Left lobe of liver (tissue), 2 donors: ENCODE results near the gene PSMD13. TPM values are rescaled to one million over a fixed set of nuclear protein-coding genes. Genes with fewer than 3 reads are reported as not detected.

Experiments used
- ATAC-seq: fragments of 200-7000 bp; cut with Tn5 transposase; one replicate; pipeline ENCODE4 v1.9.1; 2020; ENCODE audit warnings: mild to moderate bottlenecking, moderate library complexity
- DNase-seq: peaks from one replicate; pipeline ENCODE4 v3.0.0-alpha.2; 2020; ENCODE audit warnings: low spot score
- total RNA-seq: library from RNA; stranded (reverse); gene quantifications from one replicate; pipeline ENCODE4 v1.2.1, GENCODE V29; 2021
- donor health status: DM: no; HTN: no; CAD: no; lungs with moderate emphysema.
- donor health status: DM: no; HTN: yes; CAD: no.

Gene PSMD13
- total RNA-seq, 1 donor from 2014 or later: 49.5 TPM

DNA sequence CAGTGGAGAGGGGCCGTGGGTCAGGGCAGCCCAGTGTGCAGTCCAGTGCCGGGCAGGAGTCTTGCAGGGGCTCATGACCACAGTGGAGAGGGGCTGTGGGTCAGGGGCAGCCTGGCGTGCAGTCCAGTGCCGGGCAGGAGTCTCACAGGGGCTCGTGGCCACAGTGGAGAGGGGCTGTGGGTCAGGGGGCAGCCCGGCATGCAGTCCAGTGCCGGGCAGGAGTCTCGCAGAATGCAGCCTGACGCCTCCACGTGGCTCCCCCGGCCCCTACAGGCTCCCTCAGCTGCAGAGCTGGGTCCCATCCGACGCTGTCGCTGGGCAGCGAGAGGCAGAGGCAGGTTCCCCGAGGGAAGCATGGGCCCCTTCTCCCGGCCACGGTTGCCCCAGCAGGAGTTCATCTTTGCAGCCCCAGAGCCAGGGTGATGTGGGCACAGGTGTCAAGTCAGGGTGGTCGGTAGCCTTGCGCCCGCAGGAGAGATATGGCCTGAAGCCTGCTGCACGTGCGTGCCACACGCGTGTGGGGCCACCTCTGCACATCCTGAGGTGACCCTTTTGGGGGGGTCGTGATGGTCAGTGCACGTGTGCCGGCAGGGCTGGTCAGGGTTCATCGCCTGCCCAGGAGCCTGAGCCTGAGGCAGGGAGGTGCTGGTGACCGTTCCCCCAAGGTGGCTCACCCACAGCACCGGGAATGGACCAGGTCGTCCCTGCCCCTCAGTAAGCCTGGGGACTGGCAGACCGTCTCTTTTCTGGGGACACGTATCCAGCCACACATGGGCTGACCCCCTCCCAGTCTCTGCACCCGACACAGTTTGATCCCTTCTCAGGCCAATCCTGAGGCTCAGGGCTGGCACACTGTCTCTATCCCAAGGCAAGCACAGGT lies 59.6 kb downstream of the PSMD13 start:
- no peak for ATAC-seq
- DNase-seq: no peak

DNA sequence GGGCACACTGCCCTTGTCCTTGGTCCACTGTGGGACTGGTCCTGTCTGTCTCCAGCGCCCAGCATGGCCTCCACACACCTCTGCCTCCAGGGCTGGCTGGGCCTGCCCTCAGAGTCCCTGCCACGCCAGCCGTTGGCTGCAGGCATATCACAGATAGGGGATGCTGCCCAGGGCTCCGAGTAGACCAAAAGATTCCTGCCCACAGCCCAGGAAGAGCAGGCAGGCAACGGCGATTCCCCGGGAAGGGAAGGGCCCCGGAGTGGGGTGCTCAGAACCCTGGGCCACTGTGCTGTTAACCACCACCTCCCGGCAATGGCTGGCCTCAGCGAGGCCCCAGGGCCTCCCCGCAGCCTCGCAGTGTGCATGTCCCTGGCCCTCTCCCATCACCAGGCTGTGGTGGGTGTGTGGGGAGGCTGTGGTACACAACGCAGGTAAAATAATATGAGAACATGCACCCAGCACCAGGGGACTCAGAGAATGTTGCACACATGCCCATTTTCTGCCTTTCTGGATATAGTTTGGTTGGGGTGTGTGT lies 60.3 kb downstream of the PSMD13 start:
- peak; percentile 9 for ATAC-seq
- no peak for DNase-seq

DNA sequence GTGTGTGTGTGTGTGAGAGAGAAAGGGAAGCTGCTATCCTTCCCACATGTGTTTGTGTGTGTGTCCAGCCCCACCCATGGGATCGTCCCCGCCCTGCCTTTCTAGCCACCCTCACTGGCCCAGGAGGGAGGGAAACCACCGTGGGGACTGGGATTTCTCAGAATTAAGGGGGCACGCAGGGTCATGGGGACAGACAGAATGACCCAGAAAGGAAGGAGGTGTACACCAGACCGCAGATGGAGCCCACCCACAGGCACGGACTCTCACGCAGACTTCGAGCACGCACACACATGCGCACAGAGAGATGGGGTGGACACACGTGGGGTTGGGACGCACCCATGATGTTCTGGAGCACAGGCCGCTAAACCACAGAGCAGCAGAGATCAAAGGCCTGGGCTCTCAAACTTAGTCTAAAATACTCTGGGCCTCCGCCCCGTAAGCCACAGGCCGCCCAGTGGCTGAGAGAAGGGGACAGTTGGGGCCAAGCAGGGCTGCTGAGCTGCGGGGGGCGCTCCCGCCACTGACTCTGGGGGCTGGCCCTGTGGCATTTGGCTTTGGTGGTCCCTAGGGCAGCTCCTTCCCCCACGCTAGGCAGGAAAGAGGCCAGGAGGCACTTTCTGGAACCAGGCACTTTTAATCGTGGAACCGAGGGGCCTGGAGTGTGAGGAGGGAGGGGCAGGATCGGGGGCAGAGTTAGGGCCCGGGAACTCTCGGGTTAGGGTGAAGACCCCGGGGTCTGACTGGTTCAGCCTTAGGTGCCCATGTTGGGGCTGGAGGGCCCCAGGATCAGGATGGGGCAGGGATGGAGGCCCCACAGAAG lies 61.0 kb downstream of the PSMD13 start:
- ATAC-seq (peak; percentile 31), DNase-seq (no peak)

- DNase-seq: no peak
- peak; percentile 47 for ATAC-seq
These were observed 61.8 kb downstream of the PSMD13 start for GRCh38 chr11:298406-299065.

DNA sequence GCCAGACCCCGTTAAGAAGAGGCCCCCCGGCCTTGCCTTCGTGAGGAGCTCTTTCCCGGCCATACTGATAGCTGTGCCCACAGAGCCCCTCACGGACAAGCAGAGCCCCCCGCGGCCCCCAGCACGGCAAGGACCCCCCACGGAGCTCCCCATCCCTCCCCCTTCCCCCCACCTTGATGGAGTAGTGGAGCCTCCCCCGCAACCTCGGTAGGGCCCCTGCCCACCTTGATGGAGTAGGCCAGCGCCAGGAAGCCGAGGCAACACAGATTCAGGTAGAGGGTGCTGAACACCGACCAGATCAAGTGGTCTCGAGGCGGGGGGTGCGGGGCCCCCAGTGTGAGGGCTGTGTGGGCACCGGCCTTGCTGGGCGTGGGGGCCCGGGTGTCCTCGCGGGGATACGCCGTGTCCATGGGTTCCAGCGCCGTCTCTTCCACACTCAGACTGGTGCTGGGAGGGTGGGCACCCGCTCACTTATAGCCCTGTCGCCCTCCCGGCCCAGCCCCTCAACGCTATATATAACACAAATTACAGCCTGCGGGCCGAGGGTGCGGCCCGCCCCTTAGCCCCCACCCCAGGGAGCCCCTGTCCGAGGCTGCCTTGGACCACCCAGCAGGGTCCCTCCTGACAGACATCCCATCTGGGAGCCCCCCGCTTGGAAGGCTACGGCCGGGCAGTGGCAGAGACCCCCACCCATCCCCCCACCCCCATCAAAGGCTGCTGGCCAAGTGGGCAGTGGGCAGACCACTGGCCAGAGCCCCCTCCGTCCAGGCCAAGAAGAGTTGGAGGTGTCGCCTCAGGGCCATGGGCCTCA lies 62.5 kb downstream of the PSMD13 start, which contains the start of gene IFITM5:
Gene IFITM5 (minus strand): TSS at position 446 of the 811 bp plus-strand sequence. CDS start 36 bp downstream, at position 410.
- ATAC-seq (no peak), DNase-seq (no peak)

- ATAC-seq: no peak
These were observed 63.4 kb downstream of the PSMD13 start for GRCh38 chr11:299951-300735.

More at GRCh38 chr11:299951-300735, 63.4 kb downstream of the PSMD13 start:
- DNase-seq: no peak

Other genes with a start within 250 kb of the PSMD13 start
- not detected for gene SCGB1C1, start 43.9 kb upstream of the PSMD13 start, total RNA-seq
- 33.6 TPM for gene BET1L, start 29.6 kb upstream of the PSMD13 start, total RNA-seq
- 31.4 TPM for gene RIC8A, start 29.3 kb upstream of the PSMD13 start, total RNA-seq
- gene SIRT3, start 634 bp upstream of the PSMD13 start, total RNA-seq: 21.4 TPM
- gene NLRP6, start 41.4 kb downstream of the PSMD13 start, total RNA-seq: 1.9 TPM
- gene PGGHG, start 52.1 kb downstream of the PSMD13 start, total RNA-seq: 37.0 TPM
- not detected for gene IFITM5, start 62.5 kb downstream of the PSMD13 start, total RNA-seq
- gene IFITM2, start 70.8 kb downstream of the PSMD13 start, total RNA-seq: 354 TPM
- gene IFITM1, start 77.1 kb downstream of the PSMD13 start, total RNA-seq: 29.2 TPM
- 488 TPM for gene IFITM3, start 83.9 kb downstream of the PSMD13 start, total RNA-seq
- gene B4GALNT4, start 132.5 kb downstream of the PSMD13 start, total RNA-seq: 0.28 TPM
- 1.2 TPM for gene PKP3, start 157.2 kb downstream of the PSMD13 start, total RNA-seq
- gene SIGIRR, start 178.0 kb downstream of the PSMD13 start, total RNA-seq: 96.2 TPM
- 0.83 TPM for gene ANO9, start 205.0 kb downstream of the PSMD13 start, total RNA-seq
- 10.2 TPM for gene PTDSS2, start 213.3 kb downstream of the PSMD13 start, total RNA-seq